Hepatocyte (in vitro differentiated cells): ENCODE data around the gene FGFR4. TPM values are rescaled to one million over a fixed set of nuclear protein-coding genes. Genes with fewer than 3 reads are reported as not detected.

Experiments
- DNase-seq: peaks from one replicate; pipeline ENCODE4 v3.0.0-alpha.2; 2016; ENCODE audit warnings: low spot score
- H2AFZ ChIP-seq: fragments of 200-600 bp; sonication (generic); 2 replicates; pipeline ENCODE4 v1.6.0; 2016; ENCODE audit warnings: antibody characterized with exemption, mild to moderate bottlenecking
- H3K27ac ChIP-seq: fragments of 200-600 bp; sonication (generic); 2 replicates; pipeline ENCODE4 v1.5.1; 2016; ENCODE audit warnings: mild to moderate bottlenecking
- H3K27me3 ChIP-seq: fragments of 200-600 bp; sonication (generic); 2 replicates; pipeline ENCODE4 v1.6.1; 2016
- H3K36me3 ChIP-seq: fragments of 200-600 bp; sonication (generic); replicated peaks from 2 replicates; pipeline ENCODE4 v1.5.1; 2016; ENCODE audit warnings: low read depth; ENCODE audit not compliant: insufficient read depth
- H3K4me1 ChIP-seq: fragments of 200-600 bp; sonication (generic); 2 replicates; pipeline ENCODE4 v1.5.1; 2016; ENCODE audit warnings: mild to moderate bottlenecking, moderate library complexity; ENCODE audit not compliant: insufficient read depth
- H3K4me2 ChIP-seq: fragments of 200-600 bp; sonication (generic); 2 replicates; pipeline ENCODE4 v1.6.0; 2016
- H3K4me3 ChIP-seq: fragments of 200-600 bp; sonication (generic); 2 replicates; pipeline ENCODE4 v1.5.1; 2016; ENCODE audit warnings: mild to moderate bottlenecking
- H3K79me2 ChIP-seq: fragments of 200-600 bp; sonication (generic); 2 replicates; pipeline ENCODE4 v1.6.0; 2017; ENCODE audit warnings: mild to moderate bottlenecking
- H3K9me2 ChIP-seq: fragments of 200-600 bp; sonication (generic); replicated peaks from 2 replicates; pipeline ENCODE4 v1.6.0; 2017; ENCODE audit warnings: mild to moderate bottlenecking; ENCODE audit not compliant: insufficient read depth
- H3K9me3 ChIP-seq: fragments of 200-600 bp; sonication (generic); 2 replicates; pipeline ENCODE4 v1.5.1; 2016; ENCODE audit warnings: low read depth, mild to moderate bottlenecking
- H4K20me1 ChIP-seq: fragments of 200-600 bp; sonication (generic); 2 replicates; pipeline ENCODE4 v1.6.0; 2016; ENCODE audit warnings: mild to moderate bottlenecking; ENCODE audit not compliant: insufficient read depth, poor library complexity, severe bottlenecking
- CTCF ChIP-seq: fragments of 200-600 bp; sonication (generic); IDR thresholded peaks from 2 replicates; pipeline ENCODE4 v1.5.1; 2016; ENCODE audit warnings: antibody characterized with exemption, mild to moderate bottlenecking; ENCODE audit not compliant: poor library complexity
- EZH2 ChIP-seq: fragments of 200-600 bp; sonication (generic); IDR thresholded peaks from 2 replicates; pipeline ENCODE4 v1.6.1; 2016; ENCODE audit warnings: antibody characterized with exemption, mild to moderate bottlenecking, borderline replicate concordance
- EZH2phosphoT487 ChIP-seq: fragments of 200-600 bp; sonication (generic); IDR thresholded peaks from one replicate; pipeline ENCODE4 v1.6.1; 2018; ENCODE audit warnings: antibody characterized with exemption, mild to moderate bottlenecking, low read depth, moderate library complexity; ENCODE audit not compliant: unreplicated experiment, severe bottlenecking
- WGBS: methylation state at CpG from one replicate; pipeline ENCODE4 v1.1.6; 2016; ENCODE audit warnings: low lambda C conversion rate; ENCODE audit errors: missing lambda C conversion rate; 5-methylcytosine and 5-hydroxymethylcytosine counted together
- polyA plus RNA-seq: library from polyadenylated mRNA; unstranded; fragments of >200 nt; fragmentation: Nextera tagmentation; extraction: Ambion mirVana; gene quantifications from 2 replicates; pipeline ENCODE4 v1.2.1, GENCODE V29; 2016
- total RNA-seq: library from RNA; depleted of rRNA; stranded (reverse); fragments of >200 nt; gene quantifications from 2 replicates; pipeline ENCODE4 v1.2.3, GENCODE V29; 2014

The FGFR4 gene
- total and polyA plus RNA-seq, 2 experiments from 2014 or later, result 94.3 to 121 TPM

GRCh38 chr5:177098470-177099141, 11.9 kb downstream of the FGFR4 start:
- H3K4me3 ChIP-seq, result no peak overlapping the region
- WGBS, result 69% methylated on average over 15 of the region's 18 CpGs
- peak overlapping the region; percentile 35 for H3K4me2 ChIP-seq
- H3K36me3 ChIP-seq, result no peaks in the 10 kb centered on the region
- DNase-seq, result no peak
- H2AFZ ChIP-seq, result no peak overlapping the region
- peaks cover 16% of the 10 kb centered on the region for H3K4me1 ChIP-seq
- no peak for TF ChIP-seq EZH2phosphoT487
- no peak for TF ChIP-seq EZH2
- no peak for TF ChIP-seq CTCF
- no peaks in the 10 kb centered on the region for H4K20me1 ChIP-seq
- H3K79me2 ChIP-seq, result no peaks in the 10 kb centered on the region
- H3K9me2 ChIP-seq, result no peaks in the 10 kb centered on the region
- no peak overlapping the region for H3K27ac ChIP-seq
- H3K27me3 ChIP-seq, result no peaks in the 10 kb centered on the region
- H3K9me3 ChIP-seq, result no peaks in the 10 kb centered on the region

GRCh38 chr5:177099422-177100093, 12.8 kb downstream of the FGFR4 start:
- TF ChIP-seq CTCF, result no peak
- TF ChIP-seq EZH2phosphoT487, result no peak
- TF ChIP-seq EZH2, result no peak
- no peak for DNase-seq
- H3K9me3 ChIP-seq, result no peaks in the 10 kb centered on the region
- H3K27me3 ChIP-seq, result no peaks in the 10 kb centered on the region
- 74% methylated on average over 12 of the region's 13 CpGs for WGBS
- H4K20me1 ChIP-seq, result no peaks in the 10 kb centered on the region
- H3K27ac ChIP-seq, result no peak overlapping the region
- H2AFZ ChIP-seq, result no peak overlapping the region
- H3K9me2 ChIP-seq, result no peaks in the 10 kb centered on the region
- H3K79me2 ChIP-seq, result no peaks in the 10 kb centered on the region
- peaks cover 11% of the 10 kb centered on the region for H3K4me1 ChIP-seq
- no peak overlapping the region for H3K4me2 ChIP-seq
- H3K36me3 ChIP-seq, result no peaks in the 10 kb centered on the region
- no peak overlapping the region for H3K4me3 ChIP-seq

GRCh38 chr5:177100714-177101121, 14.0 kb downstream of the FGFR4 start:
- no peak overlapping the region for H3K4me3 ChIP-seq
- H4K20me1 ChIP-seq, result no peaks in the 10 kb centered on the region
- no peaks in the 10 kb centered on the region for H3K36me3 ChIP-seq
- H3K9me2 ChIP-seq, result no peaks in the 10 kb centered on the region
- WGBS, result 80% methylated on average over 1 of the region's 6 CpGs
- no peaks in the 10 kb centered on the region for H3K27me3 ChIP-seq
- no peak for DNase-seq
- no peaks in the 10 kb centered on the region for H3K9me3 ChIP-seq
- no peaks in the 10 kb centered on the region for H3K79me2 ChIP-seq
- no peak overlapping the region for H2AFZ ChIP-seq
- H3K4me1 ChIP-seq, result peaks cover 7% of the 10 kb centered on the region
- no peak overlapping the region for H3K27ac ChIP-seq
- TF ChIP-seq EZH2 (no peak), EZH2phosphoT487 (no peak), CTCF (no peak)
- no peak overlapping the region for H3K4me2 ChIP-seq
